HepG2 (cell line): ENCODE results near the gene KCNIP4.

Experiments used
- BHLHE40 ChIP-seq: IDR thresholded peaks from 2 replicates; pipeline ENCODE4 v1.6.1; 2011; ENCODE audit warnings: low read length, improper control_type of control experiment
- GATAD1 ChIP-seq: IDR thresholded peaks from 2 replicates; pipeline ENCODE4 v1.6.1; 2016; ENCODE audit warnings: missing genetic modification reagents, missing compliant biosample characterization
- GLI4 ChIP-seq: sonication (generic); formaldehyde crosslinking; IDR thresholded peaks from 2 replicates; pipeline ENCODE4 v1.5.1; 2020; ENCODE audit warnings: missing genetic modification reagents, mild to moderate bottlenecking, moderate library complexity, borderline replicate concordance
- POLR2A ChIP-seq, 2 experiments: IDR thresholded peaks; 2 replicates each; pipeline ENCODE4 v1.6.1; 2011; ENCODE audit warnings: low read depth in 2 of 2, low read length in 2 of 2, mild to moderate bottlenecking in 1 of 2, moderate library complexity in 1 of 2; ENCODE audit not compliant: insufficient read depth in 1 of 2
- SIN3A ChIP-seq: IDR thresholded peaks from 2 replicates; pipeline ENCODE4 v1.6.1; 2011; ENCODE audit warnings: low read depth, mild to moderate bottlenecking, control low read depth, low read length, borderline replicate concordance
- TCF12 ChIP-seq, 2 experiments: fragments of 450-650 bp in 1 of 2; sonication (generic) in 1 of 2; formaldehyde crosslinking in 1 of 2; IDR thresholded peaks; 2 replicates each; pipeline versions ENCODE4 v1.6.1 to v1.8.0; 2017 to 2022; ENCODE audit warnings: antibody characterized with exemption in 1 of 2, mild to moderate bottlenecking in 1 of 2, missing genetic modification reagents in 1 of 2, moderate library complexity in 1 of 2
- TCF7 ChIP-seq: sonication (generic); IDR thresholded peaks from 2 replicates; pipeline ENCODE4 v1.6.1; 2016; ENCODE audit warnings: antibody characterized with exemption, low read depth
- ZFP1 ChIP-seq: IDR thresholded peaks from 2 replicates; pipeline ENCODE4 v1.6.1; 2016
- ZNF44 ChIP-seq: sonication (generic); formaldehyde crosslinking; IDR thresholded peaks from 2 replicates; pipeline ENCODE4 v1.5.1; 2020; ENCODE audit warnings: mild to moderate bottlenecking, missing genetic modification reagents
- TF ChIP-seq, protein P1 (sequence below): sonication (generic); formaldehyde crosslinking; IDR thresholded peaks from 2 replicates; pipeline ENCODE4 v1.9.0; 2021; ENCODE audit warnings: missing genetic modification reagents, mild to moderate bottlenecking, borderline replicate concordance
- TF ChIP-seq, protein P2 (sequence below): sonication (generic); formaldehyde crosslinking; IDR thresholded peaks from 2 replicates; pipeline ENCODE4 v1.4.0; 2020; ENCODE audit warnings: mild to moderate bottlenecking, missing genetic modification reagents
- TF ChIP-seq, protein P3 (sequence below): sonication (generic); formaldehyde crosslinking; IDR thresholded peaks from 2 replicates; pipeline ENCODE4 v1.5.0; 2020; ENCODE audit warnings: mild to moderate bottlenecking, missing genetic modification reagents, moderate library complexity
- TF ChIP-seq, protein P4 (sequence below): sonication (generic); formaldehyde crosslinking; IDR thresholded peaks from 2 replicates; pipeline ENCODE4 v1.8.0; 2022; ENCODE audit warnings: missing genetic modification reagents, mild to moderate bottlenecking, borderline replicate concordance

DNA sequence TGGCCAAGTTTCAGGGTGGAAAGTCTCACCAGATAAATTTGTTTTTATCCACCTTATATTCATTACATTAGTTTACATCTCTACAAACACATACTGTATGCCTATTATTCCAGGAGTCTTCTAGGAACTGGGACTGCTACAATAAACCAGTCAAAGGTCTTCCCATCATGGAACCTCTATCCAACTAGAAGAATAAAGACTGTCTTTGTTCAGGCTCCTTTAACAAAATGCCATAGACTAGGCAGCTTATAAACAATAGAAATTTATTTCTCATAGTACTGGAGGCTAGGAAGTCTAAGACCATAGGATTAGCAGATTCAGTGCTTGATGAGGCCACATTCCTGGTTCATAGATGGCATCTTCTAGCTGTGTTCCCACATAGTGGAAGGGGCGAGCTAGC lies 1186.7 kb downstream of the KCNIP4 start:
- TF ChIP-seq BHLHE40, result no peak
- no peak for TF ChIP-seq TCF7
- no peak for TF ChIP-seq SIN3A
- TF ChIP-seq, protein P1, sequence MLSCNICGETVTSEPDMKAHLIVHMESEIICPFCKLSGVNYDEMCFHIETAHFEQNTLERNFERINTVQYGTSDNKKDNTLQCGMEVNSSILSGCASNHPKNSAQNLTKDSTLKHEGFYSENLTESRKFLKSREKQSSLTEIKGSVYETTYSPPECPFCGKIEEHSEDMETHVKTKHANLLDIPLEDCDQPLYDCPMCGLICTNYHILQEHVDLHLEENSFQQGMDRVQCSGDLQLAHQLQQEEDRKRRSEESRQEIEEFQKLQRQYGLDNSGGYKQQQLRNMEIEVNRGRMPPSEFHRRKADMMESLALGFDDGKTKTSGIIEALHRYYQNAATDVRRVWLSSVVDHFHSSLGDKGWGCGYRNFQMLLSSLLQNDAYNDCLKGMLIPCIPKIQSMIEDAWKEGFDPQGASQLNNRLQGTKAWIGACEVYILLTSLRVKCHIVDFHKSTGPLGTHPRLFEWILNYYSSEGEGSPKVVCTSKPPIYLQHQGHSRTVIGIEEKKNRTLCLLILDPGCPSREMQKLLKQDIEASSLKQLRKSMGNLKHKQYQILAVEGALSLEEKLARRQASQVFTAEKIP (CRISPR knock-in tag), result no peak
- TF ChIP-seq, protein P2, sequence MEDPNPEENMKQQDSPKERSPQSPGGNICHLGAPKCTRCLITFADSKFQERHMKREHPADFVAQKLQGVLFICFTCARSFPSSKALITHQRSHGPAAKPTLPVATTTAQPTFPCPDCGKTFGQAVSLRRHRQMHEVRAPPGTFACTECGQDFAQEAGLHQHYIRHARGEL (CRISPR knock-in tag), result no peak
- TF ChIP-seq ZNF44, result no peak
- TF ChIP-seq, protein P3, sequence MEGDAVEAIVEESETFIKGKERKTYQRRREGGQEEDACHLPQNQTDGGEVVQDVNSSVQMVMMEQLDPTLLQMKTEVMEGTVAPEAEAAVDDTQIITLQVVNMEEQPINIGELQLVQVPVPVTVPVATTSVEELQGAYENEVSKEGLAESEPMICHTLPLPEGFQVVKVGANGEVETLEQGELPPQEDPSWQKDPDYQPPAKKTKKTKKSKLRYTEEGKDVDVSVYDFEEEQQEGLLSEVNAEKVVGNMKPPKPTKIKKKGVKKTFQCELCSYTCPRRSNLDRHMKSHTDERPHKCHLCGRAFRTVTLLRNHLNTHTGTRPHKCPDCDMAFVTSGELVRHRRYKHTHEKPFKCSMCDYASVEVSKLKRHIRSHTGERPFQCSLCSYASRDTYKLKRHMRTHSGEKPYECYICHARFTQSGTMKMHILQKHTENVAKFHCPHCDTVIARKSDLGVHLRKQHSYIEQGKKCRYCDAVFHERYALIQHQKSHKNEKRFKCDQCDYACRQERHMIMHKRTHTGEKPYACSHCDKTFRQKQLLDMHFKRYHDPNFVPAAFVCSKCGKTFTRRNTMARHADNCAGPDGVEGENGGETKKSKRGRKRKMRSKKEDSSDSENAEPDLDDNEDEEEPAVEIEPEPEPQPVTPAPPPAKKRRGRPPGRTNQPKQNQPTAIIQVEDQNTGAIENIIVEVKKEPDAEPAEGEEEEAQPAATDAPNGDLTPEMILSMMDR, result no peak
- TF ChIP-seq GATAD1, result no peak
- no peak for TF ChIP-seq GLI4 (CRISPR knock-in tag)
- TF ChIP-seq, protein P4, sequence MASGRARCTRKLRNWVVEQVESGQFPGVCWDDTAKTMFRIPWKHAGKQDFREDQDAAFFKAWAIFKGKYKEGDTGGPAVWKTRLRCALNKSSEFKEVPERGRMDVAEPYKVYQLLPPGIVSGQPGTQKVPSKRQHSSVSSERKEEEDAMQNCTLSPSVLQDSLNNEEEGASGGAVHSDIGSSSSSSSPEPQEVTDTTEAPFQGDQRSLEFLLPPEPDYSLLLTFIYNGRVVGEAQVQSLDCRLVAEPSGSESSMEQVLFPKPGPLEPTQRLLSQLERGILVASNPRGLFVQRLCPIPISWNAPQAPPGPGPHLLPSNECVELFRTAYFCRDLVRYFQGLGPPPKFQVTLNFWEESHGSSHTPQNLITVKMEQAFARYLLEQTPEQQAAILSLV (CRISPR knock-in tag), result no peak
- TF ChIP-seq POLR2A (IDR thresholded peaks at IDR 0.05; ENCODE audit: insufficient read depth in 1 of 2, low read depth in 2 of 2, low read length in 2 of 2), result no peak
- TF ChIP-seq TCF12 (IDR thresholded peaks at IDR 0.05), result no peak
- no peak for TF ChIP-seq TCF12 (CRISPR knock-in tag; IDR thresholded peaks at IDR 0.05)
- no peak for TF ChIP-seq ZFP1 (CRISPR knock-in tag)
